NCI-H1092 (cell line): ENCODE results near the gene WDR86.
A peak's percentile ranks its signal among the peaks of the same experiment; 100 is the strongest.

ENCODE experiments used
- DNase-seq: peaks from one replicate; lab custom pipeline; 2025; lab: John Stamatoyannopoulos, UW

WDR86 gene

GRCh38 chr7:151379534-151380198, 30.2 kb downstream of the WDR86 start:
- DNase-seq: no peak

DNA sequence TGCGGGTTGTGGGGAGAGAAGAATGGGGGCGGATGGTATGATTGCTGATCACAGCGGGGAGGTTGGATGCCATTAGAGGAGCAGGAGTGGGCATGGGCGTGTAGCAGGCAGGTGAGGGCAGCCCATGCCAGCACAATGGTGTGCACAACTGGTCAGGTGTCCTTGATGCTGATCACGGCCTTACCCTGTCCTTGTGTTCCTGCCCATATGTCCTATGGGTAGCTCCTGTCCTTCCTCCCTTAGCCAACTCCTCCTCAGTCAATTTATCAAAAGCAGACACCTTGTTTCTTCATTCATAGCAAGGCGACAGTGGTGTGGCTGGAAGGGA, 30.7 kb downstream of the WDR86 start:
- DNase-seq: no peak

GRCh38 chr7:151378496-151379192, 31.2 kb downstream of the WDR86 start:
- DNase-seq: no peak

DNA sequence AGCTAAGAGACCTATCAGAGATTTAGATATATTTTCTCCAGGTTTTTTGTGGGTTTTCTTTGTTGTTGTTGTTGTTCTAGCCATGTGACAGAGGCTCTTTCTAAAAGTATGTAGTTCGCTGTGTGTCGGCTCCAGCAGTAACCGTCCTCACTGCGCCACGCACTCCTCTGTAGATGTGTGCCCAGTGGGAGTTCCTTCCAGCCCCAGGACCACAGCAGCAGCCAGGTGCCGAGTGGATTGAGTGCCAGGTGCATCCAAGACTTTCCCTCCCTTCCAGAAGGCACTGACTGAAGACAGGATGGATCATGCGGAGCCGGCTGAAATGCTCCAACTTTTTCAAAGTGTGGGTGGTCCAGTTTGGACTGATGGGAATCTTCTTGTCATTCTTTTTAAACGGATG, 31.8 kb downstream of the WDR86 start:
- no peak for DNase-seq

DNA sequence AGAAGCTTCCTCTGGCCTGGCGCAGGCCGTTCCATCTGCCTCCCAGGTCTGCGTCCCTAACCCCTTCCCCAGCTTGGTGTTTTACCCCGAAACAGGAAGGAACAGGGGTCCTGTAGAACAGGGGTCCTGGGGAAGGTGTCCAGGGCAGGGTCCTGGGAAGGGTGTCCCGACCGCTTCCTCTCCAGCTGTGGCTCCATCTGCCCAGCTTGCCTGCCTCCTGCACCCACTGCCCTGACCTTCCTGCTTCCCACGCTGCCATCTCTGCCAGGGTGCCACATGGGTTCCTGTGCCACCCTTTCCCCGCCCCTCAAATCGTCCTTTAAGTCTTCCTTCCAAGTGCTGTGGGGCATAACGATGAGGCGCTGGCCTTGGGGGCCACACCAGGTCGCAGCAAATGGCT, 32.4 kb downstream of the WDR86 start:
- DNase-seq: no peak

- no peak for DNase-seq
Observed at GRCh38 chr7:151376218-151376902, 33.5 kb downstream of the WDR86 start.

- DNase-seq: no peak
Observed at GRCh38 chr7:151375530-151376217, 34.2 kb downstream of the WDR86 start.

GRCh38 chr7:151374726-151375125, 35.1 kb downstream of the WDR86 start:
- DNase-seq: no peak

DNA sequence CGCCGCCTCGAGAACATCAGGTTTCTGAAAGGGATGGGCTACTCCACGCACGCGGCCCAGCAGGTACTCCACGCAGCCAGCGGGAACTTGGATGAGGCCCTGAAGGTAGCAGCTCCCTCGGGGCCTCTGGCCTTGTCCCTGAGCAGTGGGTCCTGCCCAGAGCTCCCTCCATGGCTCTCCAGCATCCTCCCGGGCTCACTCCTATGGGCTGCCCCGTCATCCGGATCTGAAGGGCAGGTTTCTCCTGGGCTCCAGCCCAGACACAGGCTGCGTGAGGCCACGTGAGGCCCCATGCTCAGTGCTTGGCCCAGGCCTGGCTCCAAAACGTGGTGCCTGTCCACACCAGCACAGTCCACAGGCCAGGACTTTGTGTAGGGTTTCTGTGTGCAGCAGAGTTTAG, 35.7 kb downstream of the WDR86 start:
- DNase-seq: no peak

DNA sequence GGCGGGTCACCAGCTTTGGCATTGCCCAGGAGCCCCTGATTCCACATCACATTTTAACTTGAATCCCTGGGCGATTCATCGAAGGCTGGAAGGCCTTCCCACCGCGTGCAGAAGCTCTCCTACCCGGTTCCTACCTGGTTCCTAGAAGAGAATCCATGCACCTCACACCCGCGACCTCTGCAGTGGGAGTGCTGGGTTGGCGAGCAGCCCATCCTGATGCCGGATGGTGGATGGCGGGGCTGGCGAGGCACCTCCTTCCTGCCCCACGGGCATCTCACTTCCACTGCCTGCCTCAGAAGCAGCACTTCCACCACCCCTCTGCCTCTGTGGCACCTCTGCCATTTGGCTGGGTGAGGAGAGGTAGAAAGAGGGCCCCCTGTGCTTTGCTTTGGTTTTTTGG, 36.2 kb downstream of the WDR86 start:
- DNase-seq: no peak

- no peak for DNase-seq
Observed at GRCh38 chr7:151372612-151373265, 37.1 kb downstream of the WDR86 start.

GRCh38 chr7:151371266-151371665, 38.6 kb downstream of the WDR86 start:
- DNase-seq: no peak

DNA sequence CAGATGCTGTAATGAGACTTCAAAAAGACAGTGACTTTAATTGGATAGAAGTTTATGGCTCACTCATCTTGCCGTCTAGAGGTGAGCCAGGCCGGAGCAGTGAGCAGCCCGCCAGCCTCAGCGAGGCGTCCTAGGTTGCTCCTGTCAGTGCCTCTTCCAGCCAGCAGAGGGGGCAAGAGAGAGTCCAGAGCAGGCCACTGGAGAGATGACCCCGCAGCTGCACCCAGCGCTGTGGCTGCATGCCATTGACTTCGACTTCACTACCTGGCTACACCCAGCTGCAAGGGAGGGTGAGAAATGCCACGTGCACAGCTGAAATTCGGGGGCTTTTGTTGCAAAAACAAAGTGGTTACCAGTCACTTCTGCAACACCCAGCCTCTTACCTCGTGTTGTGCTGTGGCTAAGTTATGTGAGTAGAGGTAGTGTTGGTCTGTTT, 41.7 kb downstream of the WDR86 start:
- peak; percentile 81 for DNase-seq

DNA sequence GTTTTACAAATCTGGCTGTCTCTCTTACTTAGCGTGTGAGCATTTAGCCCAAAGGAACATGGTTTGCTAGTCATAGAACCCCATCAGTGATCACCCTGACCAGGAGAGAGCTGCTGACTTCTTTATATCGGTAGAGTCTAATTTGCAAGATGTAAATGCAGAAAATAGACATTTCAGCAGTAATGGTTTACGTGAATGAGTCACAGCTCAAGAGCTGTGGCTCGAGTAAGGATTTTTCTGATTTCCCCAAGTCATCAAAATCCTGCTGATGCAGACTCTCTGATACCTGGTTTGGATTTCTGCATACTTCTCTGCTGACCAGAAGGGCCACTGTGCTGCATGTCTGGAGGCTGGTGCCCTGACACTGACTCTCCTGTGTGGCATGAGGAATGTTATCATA, 42.6 kb downstream of the WDR86 start:
- no peak for DNase-seq

DNA sequence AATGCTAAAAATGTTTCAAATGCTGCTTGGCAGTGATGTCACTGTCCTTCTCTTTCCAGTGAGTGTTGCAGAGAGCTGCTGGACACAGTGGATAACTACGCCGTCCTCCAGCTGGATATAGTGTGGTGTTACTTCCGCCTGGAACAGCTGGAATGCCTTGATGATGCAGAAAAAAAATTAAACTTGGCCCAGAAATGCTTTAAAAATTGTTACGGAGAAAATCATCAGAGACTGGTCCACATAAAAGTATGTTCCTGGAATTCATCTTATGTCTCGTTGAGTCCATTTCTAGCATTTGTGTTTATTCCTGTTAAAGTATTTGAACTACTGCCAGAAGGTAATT, 43.0 kb downstream of the WDR86 start:
- no peak for DNase-seq

DNA sequence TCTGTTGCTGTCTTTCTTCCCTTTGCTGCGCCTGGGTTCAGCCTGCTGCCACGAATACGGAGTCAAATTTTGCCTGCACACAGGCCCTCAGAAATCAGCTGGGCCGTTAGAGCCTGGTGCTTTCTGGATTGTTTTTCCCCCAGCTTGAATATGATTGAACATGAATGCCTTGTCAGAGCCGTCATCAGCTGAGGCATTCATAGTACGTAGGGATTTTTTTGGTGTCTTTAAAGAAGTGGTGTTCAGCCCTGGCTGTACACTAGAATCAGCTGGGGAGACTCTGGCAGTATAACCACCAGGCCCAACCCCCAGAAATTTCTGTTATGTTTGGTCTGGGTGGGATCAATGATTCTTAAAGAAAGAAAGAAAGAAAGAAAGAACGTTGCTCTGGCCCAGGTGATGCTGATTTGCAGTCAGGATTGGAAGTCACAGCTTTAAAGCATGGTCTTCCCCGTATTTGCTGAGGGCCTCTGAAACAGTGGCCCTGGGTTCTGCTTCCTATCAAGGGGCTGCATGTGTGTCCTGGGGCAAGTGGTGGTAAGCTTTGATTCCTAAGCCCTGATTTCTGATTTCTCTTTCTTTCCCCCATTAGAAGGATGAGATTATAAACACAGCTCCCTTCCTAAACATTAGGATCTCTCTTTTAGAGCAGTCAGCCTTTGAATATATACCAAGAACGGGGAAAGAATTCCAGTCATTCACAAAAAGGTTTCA, 43.5 kb downstream of the WDR86 start:
- no peak for DNase-seq

- DNase-seq: no peak
Observed at GRCh38 chr7:151363182-151363581, 46.7 kb downstream of the WDR86 start.

- no peak for DNase-seq
Observed at GRCh38 chr7:151361193-151361959, 48.5 kb downstream of the WDR86 start.

DNA sequence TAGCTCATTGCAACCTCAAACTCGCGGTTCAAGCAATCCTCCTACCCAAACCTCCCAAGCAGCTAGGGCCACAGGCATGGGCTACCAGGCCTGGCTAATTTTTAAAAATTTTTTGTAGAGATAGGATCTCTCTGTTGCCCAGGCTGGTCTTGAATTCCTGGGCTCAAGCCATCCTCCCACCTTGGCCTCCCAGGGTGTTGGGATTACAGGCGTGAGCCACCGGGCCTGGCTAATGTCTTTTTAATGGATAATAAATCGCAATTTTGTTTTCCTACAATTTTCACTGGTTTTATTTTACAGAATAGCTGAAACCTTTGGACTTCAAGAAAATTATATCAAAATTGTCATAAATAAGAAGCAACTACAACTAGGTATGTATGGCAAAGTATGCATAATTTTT, 57.3 kb downstream of the WDR86 start:
- DNase-seq: no peak

- no peak for DNase-seq
Observed at GRCh38 chr7:151351967-151352366, 57.9 kb downstream of the WDR86 start.

DNA sequence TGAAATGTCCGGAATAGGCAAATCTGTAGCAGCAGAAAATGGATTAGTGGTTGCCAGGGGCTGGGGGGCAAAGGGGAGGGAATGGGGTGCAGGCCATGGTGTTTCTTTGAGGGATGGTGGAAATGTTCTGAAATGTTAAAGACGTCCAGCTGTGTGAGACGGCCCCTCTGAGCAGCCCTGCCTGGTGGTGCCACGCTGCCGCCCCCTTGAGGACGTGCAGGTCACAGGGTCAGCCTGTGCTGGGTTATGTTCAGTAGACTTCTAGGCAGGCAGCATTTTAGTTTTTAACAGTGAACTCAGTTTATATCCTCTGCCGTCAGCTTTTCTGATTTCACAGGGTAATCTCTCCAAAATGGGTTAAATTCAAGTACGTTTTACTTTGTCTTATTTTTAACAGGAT, 58.8 kb downstream of the WDR86 start:
- DNase-seq: no peak
